Activated B cell treated with CpG ODN at 0.5 μM for 24 hours (primary cell): Measurements from ENCODE around the gene MDM4. TPM values are rescaled to one million over a fixed set of nuclear protein-coding genes. Genes with fewer than 3 reads are reported as not detected.

ENCODE experiments used
- ATAC-seq: fragments of 200-7000 bp; cut with Tn5 transposase; one replicate; pipeline ENCODE4 v1.10.0; 2021; ENCODE audit warnings: low read depth, mild to moderate bottlenecking, moderate library complexity
- CTCF ChIA-PET: fragments of 350-600 bp; sonication (Branson Sonifier 250); formaldehyde crosslinking; loops from one replicate; lab custom pipeline; 2021; ENCODE audit warnings: antibody characterized with exemption; lab: Charles Lee
- POLR2A ChIA-PET: fragments of 350-600 bp; sonication (Branson Sonifier 250); formaldehyde crosslinking; loops from one replicate; lab custom pipeline; 2021; ENCODE audit warnings: antibody characterized with exemption; lab: Charles Lee
- DNase-seq: peaks from one replicate; pipeline ENCODE4 v3.0.0; 2022
- H3K27ac Mint-ChIP-seq: one replicate; pipeline ENCODE4 v1.8.0; 2020; ENCODE audit warnings: mixed read lengths
- H3K27me3 Mint-ChIP-seq: one replicate; pipeline ENCODE4 v1.8.0; 2021; ENCODE audit warnings: mixed read lengths
- H3K36me3 Mint-ChIP-seq: one replicate; pipeline ENCODE4 v1.8.0; 2021; ENCODE audit warnings: low read depth, mixed read lengths
- H3K4me1 Mint-ChIP-seq: one replicate; pipeline ENCODE4 v1.8.0; 2021; ENCODE audit warnings: mixed read lengths
- H3K4me3 Mint-ChIP-seq: one replicate; pipeline ENCODE4 v1.8.0; 2020; ENCODE audit warnings: mild to moderate bottlenecking, mixed read lengths
- H3K9me3 Mint-ChIP-seq: one replicate; pipeline ENCODE4 v1.8.0; 2020; ENCODE audit warnings: mixed read lengths
- CTCF ChIP-seq: fragments of 200-600 bp; IDR thresholded peaks from one replicate; pipeline ENCODE4 v1.8.0; 2022; ENCODE audit warnings: antibody characterized with exemption, mild to moderate bottlenecking
- intact Hi-C: fragments of 100-400 bp; cut with micrococcal nuclease; formaldehyde crosslinking; loops from one replicate; pipeline ENCODE4 v1.15.1; 2024
- total RNA-seq: library from RNA; stranded (reverse); gene quantifications from 2 replicates; pipeline ENCODE4 v1.2.3, GENCODE V29; 2022

MDM4 gene
- total RNA-seq, 1 donor from 2014 or later, result 264 TPM

DNA sequence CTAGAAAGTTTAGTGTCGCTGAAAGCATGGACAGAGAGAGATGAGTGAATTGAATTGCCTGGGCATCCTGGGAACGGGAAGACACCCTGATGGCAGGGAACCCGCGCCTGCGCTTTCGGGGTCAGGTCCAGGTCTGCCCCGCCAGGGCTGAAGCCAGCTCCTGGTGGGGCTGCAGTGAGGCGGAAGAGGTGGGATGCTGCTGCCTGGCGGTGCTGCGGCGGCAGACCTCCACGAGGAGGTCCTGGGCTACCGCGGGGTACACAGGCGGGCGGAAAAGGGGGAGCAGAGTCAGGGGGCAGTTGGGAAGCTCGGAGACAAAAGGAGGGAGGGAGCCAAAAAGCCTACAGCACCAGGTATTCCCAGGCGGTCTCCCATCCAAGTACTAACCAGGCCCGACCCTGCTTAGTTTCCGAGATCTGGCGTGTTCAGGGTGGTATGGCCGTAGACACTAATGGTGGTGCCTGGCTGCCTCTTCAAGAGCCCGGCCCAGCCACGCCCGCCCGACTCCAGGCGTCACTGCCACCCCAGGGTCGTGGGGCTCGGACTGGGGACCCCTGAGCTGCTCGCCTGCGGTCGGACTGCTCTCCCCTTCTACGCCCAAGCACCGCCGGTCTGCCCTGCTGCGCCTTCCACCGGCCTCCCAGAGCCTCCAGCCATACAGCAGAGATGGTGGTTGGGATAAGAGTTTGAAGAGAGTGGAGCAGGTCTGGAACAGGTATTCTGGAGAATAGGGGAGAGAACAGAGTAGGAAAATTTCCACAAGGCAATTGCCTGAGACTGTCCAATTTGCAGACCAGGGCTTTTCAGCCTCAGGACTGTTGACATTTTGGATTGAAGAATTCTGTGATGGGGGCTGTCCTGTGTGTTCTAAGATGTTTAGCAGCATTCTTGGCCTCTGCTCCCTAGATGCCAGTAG lies 46.1 kb downstream of the MDM4 start:
- no peaks in the 10 kb centered on the region for H3K9me3 Mint-ChIP-seq
- H3K27ac Mint-ChIP-seq, result peak overlapping the region; percentile 10
- no peak overlapping the region for H3K4me3 Mint-ChIP-seq
- CTCF ChIA-PET, result interaction anchor here (0.6 to 6.5 kb wide), 3 partner anchors 164 to 245 kb away, joined by 4 to 155 read pairs (median 23); no protein-coding TSS in a partner anchor
- ATAC-seq (no peak), DNase-seq (no peak)
- H3K27me3 Mint-ChIP-seq, result no peaks in the 10 kb centered on the region
- H3K4me1 Mint-ChIP-seq, result peaks cover 66% of the 10 kb centered on the region
- intact Hi-C loops, result no loop called here
- no peak for TF ChIP-seq CTCF
- POLR2A ChIA-PET, result no interaction called here
- peaks cover 75% of the 10 kb centered on the region for H3K36me3 Mint-ChIP-seq

DNA sequence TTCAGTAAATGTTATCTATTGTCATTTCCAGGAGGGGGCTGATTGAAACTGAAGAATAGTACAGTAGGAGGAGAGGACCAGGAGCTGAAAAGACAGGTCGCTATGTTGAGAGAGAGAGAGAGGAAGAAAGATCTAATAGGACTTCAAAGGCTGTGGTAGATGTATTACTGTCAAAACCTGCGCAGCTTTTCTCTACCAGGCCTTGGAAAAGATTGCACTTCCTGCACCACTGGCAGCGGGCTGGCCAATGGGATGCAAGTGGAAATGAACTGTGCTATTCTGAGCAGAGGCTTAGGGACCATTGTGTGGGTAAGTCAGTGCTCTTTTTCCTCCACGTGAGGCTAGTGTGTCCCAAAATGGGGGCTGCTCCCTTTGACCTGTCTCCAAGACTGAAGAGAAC lies 47.1 kb downstream of the MDM4 start:
- DNase-seq, result no peak
- ATAC-seq, result no peak
- intact Hi-C loops, result no loop called here
- peak overlapping the region; percentile 21 for H3K27ac Mint-ChIP-seq
- ChIA-PET CTCF (interaction anchor here (1.0 to 6.5 kb wide), 2 partner anchors 201 to 243 kb away, joined by 3 to 155 read pairs; no protein-coding TSS in a partner anchor), POLR2A (interaction anchor here (1.2 kb wide), 1 partner anchor 153 kb away, joined by 3 read pairs; no protein-coding TSS in a partner anchor)
- no peak for TF ChIP-seq CTCF
- H3K27me3 Mint-ChIP-seq, result no peaks in the 10 kb centered on the region
- no peaks in the 10 kb centered on the region for H3K9me3 Mint-ChIP-seq
- no peak overlapping the region for H3K4me3 Mint-ChIP-seq
- peaks cover 63% of the 10 kb centered on the region for H3K4me1 Mint-ChIP-seq
- H3K36me3 Mint-ChIP-seq, result peaks cover 81% of the 10 kb centered on the region

DNA sequence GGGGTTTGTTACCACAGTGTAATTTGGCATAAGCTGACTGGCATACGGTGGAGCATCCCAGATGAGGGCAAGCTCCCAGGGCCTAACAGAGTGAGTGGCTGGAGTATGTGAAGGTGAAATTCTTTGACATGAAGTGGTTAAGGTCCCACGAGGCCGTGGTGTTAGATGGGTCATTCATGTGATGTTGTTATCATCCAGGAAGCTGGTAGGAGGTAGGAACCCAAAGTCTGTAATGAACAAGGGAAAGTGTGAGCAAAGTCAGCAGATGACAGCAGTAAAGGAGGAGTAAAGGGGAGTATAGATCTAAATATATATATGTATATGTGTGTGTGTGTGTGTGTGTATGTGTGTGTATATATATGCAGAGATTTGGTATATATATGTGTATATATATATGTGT lies 47.6 kb downstream of the MDM4 start:
- ATAC-seq (no peak), DNase-seq (no peak)
- Mint-ChIP-seq H3K27ac (peak overlapping the region; percentile 19), H3K9me3 (no peaks in the 10 kb centered on the region), H3K36me3 (peaks cover 81% of the 10 kb centered on the region), H3K4me3 (no peak overlapping the region), H3K27me3 (no peaks in the 10 kb centered on the region), H3K4me1 (peaks cover 58% of the 10 kb centered on the region)
- intact Hi-C loops, result loop anchor here (2.0 kb wide), 1 partner anchor 47 kb away; the partner anchor contains the start of gene MDM4
- CTCF ChIA-PET, result interaction anchor here (1.0 to 6.5 kb wide), 2 partner anchors 200 to 243 kb away, joined by 3 to 155 read pairs; no protein-coding TSS in a partner anchor
- no peak for TF ChIP-seq CTCF
- POLR2A ChIA-PET, result interaction anchor here (1.2 kb wide), 1 partner anchor 154 kb away, joined by 3 read pairs; no protein-coding TSS in a partner anchor

- H3K4me1 Mint-ChIP-seq, result peaks cover 51% of the 10 kb centered on the region
- H3K27me3 Mint-ChIP-seq, result no peaks in the 10 kb centered on the region
- H3K4me3 Mint-ChIP-seq, result peak overlapping the region; percentile 2
- ATAC-seq (peak; percentile 76), DNase-seq (no peak)
- peaks cover 81% of the 10 kb centered on the region for H3K36me3 Mint-ChIP-seq
- H3K9me3 Mint-ChIP-seq, result no peaks in the 10 kb centered on the region
- peak overlapping the region; percentile 50 for H3K27ac Mint-ChIP-seq
- CTCF ChIA-PET, result interaction anchor here (0.8 to 6.5 kb wide), 13 partner anchors 8 to 248 kb away, joined by 3 to 155 read pairs (median 5); no protein-coding TSS in a partner anchor
- POLR2A ChIA-PET, result interaction anchor here (1.2 to 2.2 kb wide), 4 partner anchors 15 to 242 kb away, joined by 3 to 9 read pairs (median 4); no protein-coding TSS in a partner anchor
- intact Hi-C loops, result loop anchor here (2.0 kb wide), 1 partner anchor 48 kb away; the partner anchor contains the start of gene MDM4
- no peak for TF ChIP-seq CTCF
Observed at GRCh38 chr1:204564835-204565234, 48.6 kb downstream of the MDM4 start.
